ENCODE data around the gene NEMP1. TPM values are rescaled to one million over a fixed set of nuclear protein-coding genes. Genes with fewer than 3 reads are reported as not detected.

Gene NEMP1
- total and polyA plus RNA-seq, 2 of the 13 experiments (the other 11 are each of a cell fraction or from before 2014, with no cell fraction given) = 11.4 to 12.9 TPM

DNA sequence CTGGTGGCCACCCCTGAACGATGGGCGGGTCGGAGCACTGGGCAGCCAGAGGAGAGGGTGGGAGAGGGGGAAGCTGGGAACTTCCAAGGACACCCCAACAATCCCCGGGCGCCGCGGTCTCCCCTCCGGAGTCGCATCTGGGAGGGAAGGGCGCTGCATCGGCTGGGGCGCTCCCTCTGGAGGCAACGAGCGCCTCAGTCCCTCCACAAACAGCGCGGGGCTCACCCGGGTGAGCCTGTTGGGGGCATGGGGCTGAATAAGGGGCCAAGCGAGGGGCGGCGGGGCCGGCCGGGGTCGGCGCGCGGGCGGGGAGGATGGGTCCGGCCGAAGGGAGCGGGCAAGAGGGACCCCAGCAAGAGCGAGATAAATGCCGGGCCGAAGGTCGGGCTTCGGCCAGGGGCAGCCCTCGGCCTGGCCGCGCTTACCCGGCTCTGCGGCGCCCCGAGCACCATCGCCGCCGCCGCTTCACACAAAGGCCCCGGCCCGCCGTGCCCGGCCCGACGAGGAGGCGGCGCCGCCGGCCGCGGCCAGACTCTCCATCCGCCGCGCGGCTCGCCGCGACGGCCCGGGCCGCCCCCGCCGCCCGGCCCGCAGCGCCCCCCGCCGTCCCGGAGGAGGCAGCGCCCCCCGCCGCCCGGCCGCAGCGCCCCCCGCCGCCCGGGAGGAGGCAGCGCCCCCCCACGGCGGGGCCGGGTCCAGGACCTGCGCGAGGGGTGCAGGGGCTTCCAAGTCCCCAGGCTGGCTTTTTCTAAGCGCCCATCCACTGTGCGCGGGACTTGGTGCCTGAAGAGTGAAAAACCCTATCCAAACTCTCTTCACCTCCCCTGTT is 72.4 kb downstream of the NEMP1 start, which contains the start of gene ZBTB39:
Gene ZBTB39, minus strand, starts transcription at position 567 of the 829 bp plus-strand sequence. CDS start 1,629 bp downstream, outside the sequence.
- Histone ChIP-seq H2AFZ (ENCODE audit: low read length) (peak within 1 kb of the TSS; percentile 36), H3K4me3 (replicated peaks in 1 of 3; ENCODE audit: insufficient read depth in 1 of 3, low read depth in 2 of 3, low read length in 3 of 3) (peak within 1 kb of the TSS; percentile 88 to 98 (median 93)), H3K9ac (ENCODE audit: insufficient read depth, low read depth, low read length) (peak within 1 kb of the TSS; percentile 78), H3K27ac (ENCODE audit: extremely low read length, insufficient read depth, low read length) (peak within 1 kb of the TSS; percentile 49), H3K79me2 (ENCODE audit: insufficient read depth, low read length) (peaks cover 16% of the 10 kb centered on the region), H3K4me2 (ENCODE audit: low read depth, low read length) (peak within 1 kb of the TSS; percentile 94), H3K9me3 (ENCODE audit: low read length) (no peaks in the 10 kb centered on the region), H3K36me3 (replicated peaks in 1 of 2; ENCODE audit: control insufficient read depth in 1 of 2, insufficient read depth in 2 of 2, low read length in 2 of 2) (peaks cover 10 to 28% of the 10 kb centered on the region in 2 experiments), H4K20me1 (ENCODE audit: insufficient read depth, low read length) (peaks cover 2% of the 10 kb centered on the region; the same call in 1 of the 2 replicates), H3K4me1 (ENCODE audit: insufficient read depth, low read length) (peaks cover 57% of the 10 kb centered on the region), H3K27me3 (ENCODE audit: control insufficient read depth in 1 of 2, insufficient read depth in 2 of 2, low read length in 2 of 2) (no peaks in the 10 kb centered on the region; a peak in 2 of 5 replicates)
- CTCF ChIA-PET (ENCODE audit: low intra/inter-chr PET ratio, low total read pairs) = interaction anchor here (4.6 kb wide), 1 partner anchor 56 kb away, joined by 72 read pairs; no protein-coding TSS in a partner anchor
- BruUV-seq (replicated peaks) = no TSS peak
- WGBS (ENCODE audit: low lambda C conversion rate) = 0% methylated on average over 6 of the region's 94 CpGs
- ATAC-seq (peak; percentile 63), DNase-seq (ENCODE audit: low spot score) (peak; percentile 20), FAIRE-seq (no peak)
- in situ Hi-C loops (cut with HindIII; ENCODE audit: extremely low pct_ligation_motif_present, low pct_unique_long_range_greater_than_20kb) = loop anchor here (5.0 kb wide), 2 partner anchors 46 to 106 kb away; partner anchors contain the start of genes MYO1A and STAT6
- POLR2A ChIA-PET = interaction anchor here (1.3 kb wide), 1 partner anchor 106 kb away, joined by 4 read pairs; no protein-coding TSS in a partner anchor
- intact Hi-C loops (cut with micrococcal nuclease; ENCODE audit: unreplicated experiment) = loop anchor here (1.0 kb wide), 1 partner anchor 96 kb away; no protein-coding TSS in a partner anchor
- TF ChIP-seq SAFB2 (CRISPR knock-in tag; IDR thresholded peaks at IDR 0.05; ENCODE audit: borderline replicate concordance, low read depth) (peak; percentile 29; the same call in 1 of the 2 replicates), ZNF574 (CRISPR knock-in tag; IDR thresholded peaks at IDR 0.05) (peak; percentile 99), ZNF777 (CRISPR knock-in tag; IDR thresholded peaks at IDR 0.05) (peak; percentile 64; the same call in 1 of the 2 replicates), ZFX (CRISPR knock-in tag; IDR thresholded peaks at IDR 0.05; ENCODE audit: low read depth) (peak; percentile 64), AKAP8 (CRISPR knock-in tag; IDR thresholded peaks at IDR 0.05) (0 out of 2 replicates have a peak, but pooled peaks have one; percentile 37), MATR3 (CRISPR knock-in tag; IDR thresholded peaks at IDR 0.05) (no peak), HOXA7 (CRISPR knock-in tag; IDR thresholded peaks at IDR 0.05) (no peak), EHMT2 (IDR thresholded peaks at IDR 0.05; ENCODE audit: borderline replicate concordance, low read depth, low read length) (no peak), ARID2 (CRISPR knock-in tag; IDR thresholded peaks at IDR 0.05; ENCODE audit: borderline replicate concordance) (no peak), SAP130 (CRISPR knock-in tag; IDR thresholded peaks at IDR 0.05; ENCODE audit: low read depth) (0 out of 2 replicates have a peak, but pooled peaks have one; percentile 23), ZFY (CRISPR knock-in tag; IDR thresholded peaks at IDR 0.05) (peak; percentile 91), ZC3H4 (CRISPR knock-in tag; IDR thresholded peaks at IDR 0.05; ENCODE audit: borderline replicate concordance) (no peak), ZSCAN20 (CRISPR knock-in tag; IDR thresholded peaks at IDR 0.05; ENCODE audit: borderline replicate concordance) (no peak), ZNF556 (CRISPR knock-in tag; IDR thresholded peaks at IDR 0.05; ENCODE audit: borderline replicate concordance) (no peak), ATM (IDR thresholded peaks at IDR 0.05; ENCODE audit: borderline replicate concordance) (no peak), TBX2 (CRISPR knock-in tag; IDR thresholded peaks at IDR 0.05; ENCODE audit: borderline replicate concordance) (0 out of 2 replicates have a peak, but pooled peaks have one; percentile 18)
- TF ChIP-seq, protein P1, sequence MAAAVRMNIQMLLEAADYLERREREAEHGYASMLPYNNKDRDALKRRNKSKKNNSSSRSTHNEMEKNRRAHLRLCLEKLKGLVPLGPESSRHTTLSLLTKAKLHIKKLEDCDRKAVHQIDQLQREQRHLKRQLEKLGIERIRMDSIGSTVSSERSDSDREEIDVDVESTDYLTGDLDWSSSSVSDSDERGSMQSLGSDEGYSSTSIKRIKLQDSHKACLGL (CRISPR knock-in tag; IDR thresholded peaks at IDR 0.05) = peak; percentile 27; the same call in 1 of the 2 replicates
- TF ChIP-seq, protein P2, sequence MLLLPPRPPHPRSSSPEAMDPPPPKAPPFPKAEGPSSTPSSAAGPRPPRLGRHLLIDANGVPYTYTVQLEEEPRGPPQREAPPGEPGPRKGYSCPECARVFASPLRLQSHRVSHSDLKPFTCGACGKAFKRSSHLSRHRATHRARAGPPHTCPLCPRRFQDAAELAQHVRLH (CRISPR knock-in tag; IDR thresholded peaks at IDR 0.05; ENCODE audit: borderline replicate concordance, low read depth) = no peak

All from HepG2 (cell line).